ENCODE data around the gene MCAT. TPM values are rescaled to one million over a fixed set of nuclear protein-coding genes. Genes with fewer than 3 reads are reported as not detected.

MCAT gene
- total RNA-seq, 2 experiments from 2014 or later: 9.5 to 10.4 TPM

DNA sequence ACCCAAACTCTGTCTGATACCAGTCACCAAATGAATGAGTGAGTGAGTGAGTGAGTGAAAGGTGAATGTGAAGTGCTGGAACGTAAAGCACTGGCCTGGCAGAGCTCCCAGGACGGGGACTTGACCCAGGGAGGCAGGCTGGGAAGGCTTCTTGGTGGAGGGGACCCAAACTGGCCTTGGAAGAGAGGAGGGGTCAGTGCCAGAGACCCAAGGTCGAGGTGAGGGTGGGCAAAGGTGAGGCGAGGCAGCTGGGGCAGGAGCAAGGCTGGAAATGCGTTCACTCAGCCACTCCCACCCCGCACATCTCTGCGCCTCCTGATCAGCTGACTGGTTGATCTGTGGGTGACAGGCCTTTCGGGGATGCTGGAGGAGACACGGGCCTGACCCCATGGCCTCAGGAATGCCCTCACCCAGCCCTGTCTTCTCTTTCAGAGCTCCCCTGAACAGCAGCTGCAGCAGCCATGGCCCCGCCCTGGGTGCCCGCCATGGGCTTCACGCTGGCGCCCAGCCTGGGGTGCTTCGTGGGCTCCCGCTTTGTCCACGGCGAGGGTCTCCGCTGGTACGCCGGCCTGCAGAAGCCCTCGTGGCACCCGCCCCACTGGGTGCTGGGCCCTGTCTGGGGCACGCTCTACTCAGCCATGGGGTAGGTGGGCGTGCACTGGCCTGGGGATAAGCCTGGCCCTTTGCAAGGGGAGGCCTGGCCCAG, 15.7 kb upstream of the MCAT start:
- peaks cover 2% of the 10 kb centered on the region for H3K36me3 Mint-ChIP-seq (ENCODE audit: low read depth)
- no peak overlapping the region for H3K4me3 Mint-ChIP-seq
- POLR2A ChIA-PET: no interaction called here
- DNase-seq: no peak
- peaks cover 9% of the 10 kb centered on the region for H3K4me1 Mint-ChIP-seq
- CTCF ChIA-PET: interaction anchor here (0.7 kb wide), 1 partner anchor 29 kb away, joined by 3 read pairs; no protein-coding TSS in a partner anchor
- no peaks in the 10 kb centered on the region for H3K9me3 Mint-ChIP-seq
- H3K27me3 Mint-ChIP-seq: no peaks in the 10 kb centered on the region
- H3K27ac Mint-ChIP-seq: no peak overlapping the region

DNA sequence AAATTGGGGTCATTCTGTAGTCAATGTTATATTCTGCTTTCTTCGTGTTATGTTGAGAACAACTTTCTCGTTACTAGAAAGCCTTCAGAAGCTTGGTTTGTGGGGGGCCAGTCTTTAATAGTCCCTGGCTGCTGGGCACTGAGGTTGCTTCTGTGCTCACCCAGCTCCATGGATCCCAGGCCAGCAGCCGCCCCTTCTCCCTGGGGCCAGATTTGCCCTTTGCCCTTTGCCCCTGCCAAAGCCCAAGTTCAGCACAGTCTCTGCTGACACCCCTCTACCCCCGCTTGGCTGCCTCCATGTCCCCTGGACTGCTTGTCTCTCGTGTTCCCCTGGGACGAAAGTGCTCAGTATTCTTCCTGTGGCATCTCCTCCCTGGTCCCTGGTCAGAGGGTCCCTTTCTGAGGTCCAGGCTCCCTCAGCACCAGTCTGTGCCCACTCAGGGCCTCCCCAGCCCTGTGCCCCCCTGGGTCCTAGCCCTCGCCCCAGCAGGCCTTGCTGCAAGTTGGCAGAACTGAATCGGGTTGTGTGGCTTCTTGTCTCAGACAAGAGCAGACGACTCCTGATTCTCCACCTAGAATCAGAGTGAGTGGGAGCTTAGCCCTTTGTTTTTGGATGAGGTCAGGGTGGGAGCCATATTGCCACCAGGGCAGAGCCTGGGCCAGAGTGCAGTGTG, 14.8 kb upstream of the MCAT start:
- Mint-ChIP-seq H3K27me3 (no peaks in the 10 kb centered on the region), H3K9me3 (no peaks in the 10 kb centered on the region), H3K4me3 (no peak overlapping the region), H3K4me1 (peaks cover 12% of the 10 kb centered on the region), H3K27ac (peak overlapping the region; percentile 72), H3K36me3 (ENCODE audit: low read depth) (peaks cover 2% of the 10 kb centered on the region)
- ChIA-PET CTCF (no interaction called here), POLR2A (no interaction called here)
- DNase-seq: no peak

DNA sequence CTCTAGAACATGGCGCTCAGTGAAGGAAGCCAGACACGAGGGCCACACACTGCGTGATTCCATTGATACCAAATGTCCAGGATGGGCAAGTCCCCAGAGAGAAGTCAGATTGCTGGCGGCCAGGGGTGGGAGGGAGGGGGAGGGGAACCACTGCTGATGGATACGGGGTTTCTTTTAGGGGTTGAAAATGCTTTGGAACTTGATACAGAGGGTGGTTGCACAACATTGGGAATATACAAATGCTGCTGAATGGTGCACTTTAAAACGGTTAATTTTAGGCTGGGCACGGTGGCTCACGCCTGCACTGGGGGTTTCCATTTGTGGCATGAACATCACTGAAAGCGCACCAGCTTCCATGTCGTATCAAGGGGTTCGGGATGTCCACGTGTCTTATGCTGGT, 13.2 kb upstream of the MCAT start:
- no peak overlapping the region for H3K4me3 Mint-ChIP-seq
- DNase-seq: no peak
- CTCF ChIA-PET: no interaction called here
- no peaks in the 10 kb centered on the region for H3K27me3 Mint-ChIP-seq
- no peaks in the 10 kb centered on the region for H3K9me3 Mint-ChIP-seq
- POLR2A ChIA-PET: no interaction called here
- H3K4me1 Mint-ChIP-seq: peaks cover 18% of the 10 kb centered on the region
- H3K36me3 Mint-ChIP-seq (ENCODE audit: low read depth): no peaks in the 10 kb centered on the region
- peak overlapping the region; percentile 68 for H3K27ac Mint-ChIP-seq

DNA sequence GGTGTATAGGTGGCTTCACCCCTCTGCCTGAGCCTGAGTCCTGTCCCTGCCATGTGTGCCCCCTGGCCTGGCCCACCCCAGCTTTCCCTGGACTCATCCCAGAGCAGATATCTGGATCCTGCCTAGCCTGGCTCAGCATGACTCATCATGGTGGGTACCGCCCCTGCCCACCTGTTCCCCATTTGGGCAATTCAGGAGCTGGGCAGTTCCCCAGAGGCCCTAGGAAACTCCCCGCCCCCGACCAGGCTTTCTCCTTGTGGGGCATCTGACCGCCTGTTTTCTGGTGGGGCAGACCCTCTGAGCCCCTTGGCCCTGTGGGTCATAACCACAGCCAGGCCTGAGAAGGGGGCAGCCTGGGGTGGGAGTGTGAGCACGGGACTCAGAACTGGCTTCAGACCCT, 12.6 kb upstream of the MCAT start:
- no peak for DNase-seq
- H3K4me3 Mint-ChIP-seq: no peak overlapping the region
- POLR2A ChIA-PET: no interaction called here

DNA sequence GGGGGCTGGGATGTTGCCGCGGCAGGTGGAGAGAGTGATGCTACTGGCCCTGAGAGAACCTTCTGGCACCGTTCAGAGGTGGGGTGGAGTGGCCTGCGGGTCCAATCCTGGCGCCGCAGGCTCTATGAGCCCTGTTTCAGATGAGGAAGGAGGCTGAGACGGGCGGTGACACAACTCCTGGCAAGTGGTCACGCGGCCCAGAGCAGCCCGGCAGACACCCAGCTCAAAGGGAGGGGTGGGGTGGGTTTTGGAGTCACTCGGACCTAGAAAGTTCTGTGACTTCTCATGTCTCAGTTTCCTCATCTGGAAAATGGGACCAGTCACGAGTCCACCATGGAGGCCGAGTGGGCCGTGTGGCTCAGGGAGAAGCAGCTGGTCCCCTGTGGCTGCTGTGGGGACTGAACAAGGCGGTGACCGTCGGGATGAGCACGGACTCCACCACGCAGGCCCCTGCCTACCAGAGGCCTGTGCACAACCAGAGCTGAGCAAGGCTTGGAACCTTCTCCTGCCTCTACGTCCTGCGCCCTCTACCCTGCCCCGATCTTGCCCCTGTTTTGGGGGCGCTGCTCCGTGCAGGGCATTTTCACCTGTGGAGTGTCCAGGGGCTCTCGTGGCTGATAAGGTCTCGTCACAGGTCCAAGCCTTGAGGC, 11.8 kb upstream of the MCAT start:
- no peak for DNase-seq
- Mint-ChIP-seq H3K27ac (no peak overlapping the region), H3K4me1 (peaks cover 26% of the 10 kb centered on the region), H3K9me3 (no peaks in the 10 kb centered on the region), H3K27me3 (no peaks in the 10 kb centered on the region), H3K4me3 (no peak overlapping the region), H3K36me3 (ENCODE audit: low read depth) (no peaks in the 10 kb centered on the region)
- POLR2A ChIA-PET: no interaction called here
- CTCF ChIA-PET: no interaction called here

More for the DNA sequence above, 12.6 kb upstream of the MCAT start:
- CTCF ChIA-PET: no interaction called here
- Mint-ChIP-seq H3K27me3 (no peaks in the 10 kb centered on the region), H3K36me3 (ENCODE audit: low read depth) (no peaks in the 10 kb centered on the region), H3K9me3 (no peaks in the 10 kb centered on the region), H3K4me1 (peaks cover 21% of the 10 kb centered on the region), H3K27ac (no peak overlapping the region)

DNA sequence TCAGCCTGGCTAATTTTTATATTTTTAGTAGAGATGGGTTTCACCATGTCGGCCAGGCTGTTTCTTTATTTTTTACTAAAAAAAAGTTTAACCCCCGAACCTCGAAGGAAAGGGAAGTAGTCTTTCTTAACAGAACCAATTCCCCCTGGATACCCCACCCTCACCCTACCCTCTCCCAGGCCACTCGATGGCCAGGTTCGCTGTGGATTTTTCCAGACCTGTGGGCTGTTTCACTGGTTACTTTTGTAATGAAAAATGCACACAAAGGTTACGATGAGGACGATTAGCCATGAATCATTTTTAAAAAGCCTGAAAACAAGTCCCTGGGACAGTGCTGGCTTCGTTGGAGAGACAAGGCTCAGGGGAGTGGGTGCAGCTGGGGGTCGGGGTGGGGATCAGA, 10.7 kb upstream of the MCAT start:
- H3K27ac Mint-ChIP-seq: no peak overlapping the region
- no peak overlapping the region for H3K4me3 Mint-ChIP-seq
- H3K4me1 Mint-ChIP-seq: peaks cover 28% of the 10 kb centered on the region
- no peak for DNase-seq
- no peaks in the 10 kb centered on the region for H3K27me3 Mint-ChIP-seq
- ChIA-PET POLR2A (no interaction called here), CTCF (no interaction called here)
- no peaks in the 10 kb centered on the region for H3K9me3 Mint-ChIP-seq
- no peaks in the 10 kb centered on the region for H3K36me3 Mint-ChIP-seq (ENCODE audit: low read depth)

DNA sequence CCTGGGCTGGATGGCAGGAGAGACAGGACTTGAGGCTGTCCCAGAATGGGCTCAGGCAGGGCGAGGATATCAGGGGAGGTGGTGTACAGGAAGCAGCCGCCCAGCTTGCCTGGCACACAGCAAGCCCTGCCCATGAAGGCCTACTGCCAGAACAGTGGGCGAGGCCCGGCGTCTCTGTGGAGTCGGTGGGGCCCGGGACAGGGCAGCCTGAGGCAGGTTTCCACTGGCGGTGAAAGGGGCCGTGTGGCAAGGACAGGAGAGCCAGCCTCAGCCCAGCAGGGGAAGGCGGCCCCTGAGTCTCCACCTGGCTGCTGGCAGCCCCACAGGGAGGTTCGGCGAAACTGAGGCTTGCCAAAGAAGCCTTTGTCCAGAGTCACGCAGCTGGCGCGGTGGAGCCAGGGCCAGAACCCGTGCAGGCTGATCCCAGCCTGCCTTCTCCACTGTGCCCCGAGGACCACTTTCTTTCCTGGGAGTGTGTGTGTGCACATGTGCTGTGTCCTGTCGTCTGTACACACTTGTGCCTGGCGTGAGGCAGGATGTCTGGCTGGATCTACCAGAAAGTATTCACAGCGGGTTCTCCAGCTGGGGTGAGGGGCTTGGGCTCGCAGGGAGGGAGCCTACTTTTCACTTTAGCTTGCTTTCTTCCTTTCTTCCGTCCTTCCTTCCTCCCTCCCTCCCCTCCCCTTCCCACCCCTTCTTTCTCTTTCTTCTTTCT, 9.3 kb upstream of the MCAT start:
- Mint-ChIP-seq H3K27me3 (no peaks in the 10 kb centered on the region), H3K27ac (peak overlapping the region; percentile 90), H3K4me3 (peak overlapping the region; percentile 85), H3K36me3 (ENCODE audit: low read depth) (no peaks in the 10 kb centered on the region), H3K9me3 (no peaks in the 10 kb centered on the region), H3K4me1 (peaks cover 40% of the 10 kb centered on the region)
- POLR2A ChIA-PET: no interaction called here
- peak; percentile 71 for DNase-seq
- CTCF ChIA-PET: no interaction called here

DNA sequence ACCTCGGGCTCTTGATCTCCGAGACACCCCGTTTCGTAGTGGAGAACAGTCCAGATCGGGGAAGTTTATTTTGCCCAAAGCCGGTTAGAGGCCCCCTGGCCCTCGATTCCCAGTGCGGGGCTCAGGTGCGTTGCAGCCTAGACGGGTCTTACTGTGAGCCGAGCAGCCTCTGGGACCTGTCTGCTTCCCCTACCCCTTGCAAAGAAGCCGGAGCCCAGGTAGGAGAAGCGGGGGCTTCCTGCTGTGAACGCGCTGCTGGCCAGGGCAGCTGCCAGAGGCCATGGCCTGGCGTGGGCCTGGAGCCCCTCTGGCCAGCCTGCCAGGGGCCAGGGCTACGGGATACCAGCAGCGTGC, 8.8 kb upstream of the MCAT start:
- Mint-ChIP-seq H3K27me3 (no peaks in the 10 kb centered on the region), H3K36me3 (ENCODE audit: low read depth) (peaks cover 2% of the 10 kb centered on the region), H3K27ac (peak overlapping the region; percentile 90), H3K4me1 (peaks cover 44% of the 10 kb centered on the region), H3K4me3 (peak overlapping the region; percentile 85), H3K9me3 (no peaks in the 10 kb centered on the region)
- no peak for DNase-seq
- POLR2A ChIA-PET: no interaction called here
- CTCF ChIA-PET: no interaction called here

DNA sequence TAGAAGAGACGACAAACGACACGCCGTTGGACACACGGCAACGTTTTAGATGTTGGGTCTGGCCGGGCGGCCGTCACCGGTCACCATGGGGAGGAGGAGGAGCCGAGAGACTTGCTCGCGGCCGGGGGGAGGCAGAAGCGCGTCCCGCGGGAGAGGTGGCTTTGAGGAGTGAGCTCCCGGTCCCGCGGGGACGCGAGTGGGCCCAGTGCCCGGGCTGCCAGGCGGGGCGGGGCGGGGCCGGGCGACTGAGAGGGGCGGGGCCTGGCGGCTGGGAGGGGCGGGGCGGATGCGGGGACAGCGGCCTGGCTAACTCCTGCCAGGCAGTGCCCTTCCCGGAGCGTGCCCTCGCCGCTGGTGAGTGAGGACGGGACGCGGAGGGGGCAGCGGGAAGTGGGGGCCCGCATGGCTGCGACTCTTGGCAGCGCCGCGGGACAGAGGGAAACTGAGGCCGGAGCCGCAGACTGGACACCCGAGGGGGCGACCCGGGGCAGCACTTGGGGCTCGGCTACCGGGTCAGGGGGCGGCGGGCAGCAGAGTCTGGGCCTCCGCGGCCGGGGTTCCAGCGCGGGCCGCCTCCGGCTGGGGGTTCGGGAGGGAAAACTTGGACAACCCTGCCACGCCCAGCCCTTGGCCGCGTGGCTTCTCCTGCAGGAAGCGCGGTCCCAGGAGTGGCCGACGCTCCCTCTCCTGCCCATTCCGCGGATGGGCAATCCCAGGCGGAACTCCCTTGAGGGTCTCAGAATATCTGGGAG, 8.2 kb upstream of the MCAT start, which contains the start of gene TSPO:
Gene TSPO, plus strand, starts transcription at position 309 of the 752 bp plus-strand sequence. CDS start 7,680 bp downstream, outside the sequence.
- peaks cover 42% of the 10 kb centered on the region for H3K4me1 Mint-ChIP-seq
- CTCF ChIA-PET: interaction anchor here (1.2 kb wide), 1 partner anchor 36 kb away, joined by 5 read pairs; the partner anchor contains the start of gene TTLL12
- H3K27ac Mint-ChIP-seq: peak within 1 kb of the TSS; percentile 93
- H3K27me3 Mint-ChIP-seq: no peaks in the 10 kb centered on the region
- DNase-seq: peak; percentile 55
- H3K4me3 Mint-ChIP-seq: peak within 1 kb of the TSS; percentile 85
- POLR2A ChIA-PET: no interaction called here
- peaks cover 2% of the 10 kb centered on the region for H3K36me3 Mint-ChIP-seq (ENCODE audit: low read depth)
- no peaks in the 10 kb centered on the region for H3K9me3 Mint-ChIP-seq

DNA sequence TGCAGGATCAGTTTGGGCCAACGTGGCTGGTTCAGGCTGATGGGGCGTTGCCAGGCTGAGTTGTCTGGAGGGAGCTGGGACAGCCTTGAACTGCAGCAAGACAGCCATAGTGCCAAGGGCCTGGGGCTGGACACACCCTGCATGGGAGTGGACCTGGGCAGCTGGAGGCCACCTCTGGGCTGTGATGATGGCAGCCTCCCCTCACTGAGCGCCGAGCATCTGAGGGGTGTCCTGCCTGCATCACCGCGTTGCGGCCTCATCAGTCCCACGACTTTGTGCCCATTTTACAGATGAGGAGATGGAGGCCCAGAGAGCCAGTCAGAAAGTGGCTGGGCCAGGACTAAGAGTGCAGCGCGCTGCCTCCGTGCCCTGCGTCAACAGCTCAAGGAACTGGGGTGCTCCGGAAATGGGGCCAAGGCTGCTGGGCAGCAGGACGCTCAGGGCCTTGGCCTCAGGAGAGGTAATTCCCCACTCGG, 7.6 kb upstream of the MCAT start:
- no peaks in the 10 kb centered on the region for H3K9me3 Mint-ChIP-seq
- no peaks in the 10 kb centered on the region for H3K27me3 Mint-ChIP-seq
- no peak for DNase-seq
- CTCF ChIA-PET: interaction anchor here (0.6 to 1.2 kb wide), 2 partner anchors 37 to 135 kb away, joined by 5 to 6 read pairs; partner anchors contain the start of gene TTLL12
- H3K27ac Mint-ChIP-seq: peak overlapping the region; percentile 93
- peaks cover 44% of the 10 kb centered on the region for H3K4me1 Mint-ChIP-seq
- H3K36me3 Mint-ChIP-seq (ENCODE audit: low read depth): peaks cover 2% of the 10 kb centered on the region
- H3K4me3 Mint-ChIP-seq: peak overlapping the region; percentile 78
- POLR2A ChIA-PET: no interaction called here

DNA sequence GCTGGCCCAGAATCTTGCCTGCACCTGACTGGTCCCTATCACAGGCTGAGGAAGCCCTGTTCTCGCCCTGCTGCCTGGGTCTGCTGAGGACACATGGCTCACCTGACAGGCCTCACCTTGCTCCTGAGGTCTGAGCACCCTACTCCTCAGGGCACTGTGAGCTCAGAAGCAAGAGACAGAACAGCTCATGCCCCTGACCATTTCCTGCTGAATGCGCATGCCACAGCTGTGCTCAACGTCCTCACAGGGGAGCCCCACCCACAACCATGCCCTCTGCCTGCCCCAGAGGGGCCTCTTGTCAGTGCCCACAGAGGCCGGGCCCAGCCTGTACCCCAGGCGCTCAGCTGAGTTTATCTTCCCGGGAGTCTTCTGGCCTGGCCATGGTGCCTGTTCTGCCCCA, 5.4 kb upstream of the MCAT start:
- peaks cover 47% of the 10 kb centered on the region for H3K4me1 Mint-ChIP-seq
- ChIA-PET POLR2A (no interaction called here), CTCF (interaction anchor here (1.2 kb wide), 1 partner anchor 12 kb away, joined by 3 read pairs; no protein-coding TSS in a partner anchor)
- H3K27me3 Mint-ChIP-seq: no peaks in the 10 kb centered on the region
- DNase-seq: peak; percentile 15
- H3K9me3 Mint-ChIP-seq: no peaks in the 10 kb centered on the region
- peaks cover 2% of the 10 kb centered on the region for H3K36me3 Mint-ChIP-seq (ENCODE audit: low read depth)
- H3K4me3 Mint-ChIP-seq: no peak overlapping the region
- peak overlapping the region; percentile 83 for H3K27ac Mint-ChIP-seq

DNA sequence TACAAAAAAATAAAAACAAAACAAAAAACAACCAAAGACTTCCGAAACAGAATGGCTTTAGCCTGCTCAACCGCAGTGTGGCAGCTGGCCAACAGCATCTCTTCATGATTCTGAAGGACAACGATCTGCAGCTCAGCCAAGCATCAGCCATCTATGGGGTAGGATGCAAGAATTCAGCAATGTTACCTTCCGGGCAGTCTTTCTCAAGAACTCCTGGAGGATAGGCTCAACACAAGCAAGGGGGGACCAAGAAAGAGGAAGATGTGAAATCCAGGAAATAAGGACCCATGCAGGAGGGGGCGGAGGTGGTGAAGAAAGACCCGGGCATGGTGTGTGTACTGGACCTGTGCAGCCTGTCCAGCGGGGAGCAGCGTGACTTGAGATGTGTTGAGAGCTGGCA, 4.6 kb upstream of the MCAT start:
- H3K27ac Mint-ChIP-seq: peak overlapping the region; percentile 84
- peaks cover 2% of the 10 kb centered on the region for H3K36me3 Mint-ChIP-seq (ENCODE audit: low read depth)
- H3K9me3 Mint-ChIP-seq: no peaks in the 10 kb centered on the region
- POLR2A ChIA-PET: no interaction called here
- H3K4me1 Mint-ChIP-seq: peaks cover 47% of the 10 kb centered on the region
- CTCF ChIA-PET: interaction anchor here (1.0 kb wide), 1 partner anchor 57 kb away, joined by 3 read pairs; no protein-coding TSS in a partner anchor
- DNase-seq: no peak
- no peaks in the 10 kb centered on the region for H3K27me3 Mint-ChIP-seq
- H3K4me3 Mint-ChIP-seq: peak overlapping the region; percentile 67
